Stimulated activated naive CD8-positive, alpha-beta T cell treated with anti-CD3 and anti-CD28 coated beads, Interleukin-15, Interleukin-2, amounts not matched to agents 100 U/mL and 50 U/mL, for 24 hours (primary cell): ENCODE data around the gene TTLL13.
A peak's percentile ranks its signal among the peaks of the same experiment; 100 is the strongest.

Experiments
- ATAC-seq: fragments of 150-1000 bp; cut with Tn5 transposase; one replicate; pipeline ENCODE4 v1.10.0; 2021
- DNase-seq: peaks from one replicate; pipeline ENCODE4 v3.0.0; 2021

TTLL13 gene

GRCh38 chr15:90249203-90249863 lies at the start of gene TTLL13:
Gene TTLL13, plus strand, starts transcription at chr15:90249556. Its CDS starts 1,075 bp downstream, at chr15:90250631.
- ATAC-seq (peak; percentile 95), DNase-seq (peak; percentile 91)

GRCh38 chr15:90200534-90201129 lies 48.7 kb upstream of the TTLL13 start:
- DNase-seq (no peak), ATAC-seq (peak; percentile 42)

- DNase-seq (peak; percentile 80), ATAC-seq (peak; percentile 92)
Observed at GRCh38 chr15:90201130-90201943, 48.0 kb upstream of the TTLL13 start, which contains the start of gene SEMA4B. Gene SEMA4B, plus strand, starts transcription at chr15:90201330. Its CDS starts 249 bp downstream, at chr15:90201579.

- no peak for DNase-seq
- no peak for ATAC-seq
Observed at GRCh38 chr15:90201944-90202375, 47.4 kb upstream of the TTLL13 start.

GRCh38 chr15:90202929-90203328 lies 46.4 kb upstream of the TTLL13 start:
- ATAC-seq (no peak), DNase-seq (no peak)

GRCh38 chr15:90203473-90203872 lies 45.9 kb upstream of the TTLL13 start:
- no peak for DNase-seq
- no peak for ATAC-seq

GRCh38 chr15:90203922-90204321 lies 45.4 kb upstream of the TTLL13 start:
- no peak for DNase-seq
- no peak for ATAC-seq

GRCh38 chr15:90205050-90205848 lies 44.1 kb upstream of the TTLL13 start:
- no peak for ATAC-seq
- DNase-seq = no peak

- ATAC-seq (no peak), DNase-seq (no peak)
Observed at GRCh38 chr15:90205886-90206285, 43.5 kb upstream of the TTLL13 start.

- ATAC-seq = no peak
- DNase-seq = no peak
Observed at GRCh38 chr15:90207252-90207651, 42.1 kb upstream of the TTLL13 start.

- DNase-seq = no peak
- no peak for ATAC-seq
Observed at GRCh38 chr15:90208356-90208755, 41.0 kb upstream of the TTLL13 start.

- peak; percentile 44 for ATAC-seq
Observed at GRCh38 chr15:90209591-90209990, 39.8 kb upstream of the TTLL13 start.

GRCh38 chr15:90210593-90210992 lies 38.8 kb upstream of the TTLL13 start:
- DNase-seq = no peak
- no peak for ATAC-seq

More at GRCh38 chr15:90209591-90209990, 39.8 kb upstream of the TTLL13 start:
- no peak for DNase-seq

GRCh38 chr15:90211009-90211408 lies 38.3 kb upstream of the TTLL13 start:
- DNase-seq (no peak), ATAC-seq (no peak)

- ATAC-seq (no peak), DNase-seq (no peak)
Observed at GRCh38 chr15:90211440-90212143, 37.8 kb upstream of the TTLL13 start.

- ATAC-seq (no peak), DNase-seq (no peak)
Observed at GRCh38 chr15:90212221-90213098, 36.9 kb upstream of the TTLL13 start.

- ATAC-seq = peak; percentile 42
- DNase-seq = no peak
Observed at GRCh38 chr15:90213122-90213817, 36.1 kb upstream of the TTLL13 start.

GRCh38 chr15:90213818-90214204 lies 35.5 kb upstream of the TTLL13 start:
- DNase-seq (no peak), ATAC-seq (no peak)

GRCh38 chr15:90214553-90215196 lies 34.7 kb upstream of the TTLL13 start:
- DNase-seq (no peak), ATAC-seq (no peak)
